ENCODE measurements around the gene NPR3. TPM values are rescaled to one million over a fixed set of nuclear protein-coding genes. Genes with fewer than 3 reads are reported as not detected.
A peak's percentile ranks its signal among the peaks of the same experiment; 100 is the strongest.

The NPR3 gene
- polyA plus RNA-seq, 4 donors: 8.6 to 26.5 (median 19.5) TPM

DNA sequence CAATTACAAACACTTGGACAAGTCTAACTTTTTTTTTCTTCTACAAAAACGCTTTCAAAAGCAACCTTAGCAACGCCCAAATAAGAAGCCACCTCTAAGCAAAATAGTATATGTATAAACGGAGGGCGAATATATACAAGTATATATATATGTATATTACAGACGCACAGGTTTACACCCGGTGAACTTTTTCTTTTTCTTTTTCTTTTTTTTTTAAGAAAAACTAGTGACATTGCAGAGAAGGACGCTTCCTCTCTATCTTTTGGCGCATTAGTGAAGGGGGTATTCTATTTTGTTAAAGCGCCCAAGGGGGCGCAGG, 200 bp downstream of the NPR3 start:
- peak in 1 of 4 donors; percentile 8 for DNase-seq (ENCODE audit: low read depth in 4 of 4, low spot score in 2 of 4)

GRCh38 chr5:32711681-32712480, 760 bp downstream of the NPR3 start:
- DNase-seq (ENCODE audit: low read depth in 4 of 4, low spot score in 2 of 4): peak in 1 of 4 donors; percentile 17

DNA sequence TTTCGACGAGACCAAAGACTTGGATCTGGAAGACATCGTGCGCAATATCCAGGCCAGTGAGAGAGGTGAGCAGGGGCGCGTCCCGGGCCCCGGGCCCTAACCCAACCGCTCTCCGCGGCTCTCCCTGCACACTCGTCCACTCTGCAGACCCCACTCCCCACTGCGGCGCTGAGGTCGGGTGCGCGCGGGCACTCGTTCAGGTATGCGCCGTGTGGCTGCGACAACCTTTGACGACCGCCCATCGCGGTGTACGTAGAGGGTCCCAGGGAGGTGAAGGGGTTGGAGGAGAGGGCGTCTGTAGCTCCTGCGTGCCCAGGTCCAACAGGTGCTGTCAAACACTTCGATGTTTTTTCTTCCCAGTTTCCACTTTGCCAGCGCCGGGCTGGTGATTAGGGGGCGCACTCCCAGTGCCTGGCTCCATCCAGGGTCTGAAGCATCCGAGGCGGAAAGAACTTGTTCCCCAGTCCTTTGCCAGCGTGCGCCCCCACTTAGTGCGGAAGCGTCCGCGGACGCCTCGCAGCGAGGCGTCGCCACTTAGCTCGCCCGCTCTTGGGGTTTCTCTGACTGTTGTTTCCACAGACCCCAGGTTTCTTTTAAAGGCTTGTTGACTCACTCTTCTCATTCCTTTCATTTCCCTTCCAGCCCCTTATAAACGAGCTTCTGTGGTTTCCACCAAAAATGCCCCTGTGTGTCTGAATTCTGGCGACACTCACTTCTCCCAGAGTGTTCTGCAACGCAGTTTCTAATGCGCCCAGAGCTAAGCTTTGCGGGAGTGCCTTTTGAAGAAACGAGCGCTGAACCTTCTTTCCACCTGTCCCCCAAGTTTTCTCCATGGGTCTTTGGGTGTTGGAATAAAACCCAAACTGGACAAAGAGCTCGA, 1.6 kb downstream of the NPR3 start:
- peak in 1 of 4 donors; percentile 6 for DNase-seq (ENCODE audit: low read depth in 4 of 4, low spot score in 2 of 4)

DNA sequence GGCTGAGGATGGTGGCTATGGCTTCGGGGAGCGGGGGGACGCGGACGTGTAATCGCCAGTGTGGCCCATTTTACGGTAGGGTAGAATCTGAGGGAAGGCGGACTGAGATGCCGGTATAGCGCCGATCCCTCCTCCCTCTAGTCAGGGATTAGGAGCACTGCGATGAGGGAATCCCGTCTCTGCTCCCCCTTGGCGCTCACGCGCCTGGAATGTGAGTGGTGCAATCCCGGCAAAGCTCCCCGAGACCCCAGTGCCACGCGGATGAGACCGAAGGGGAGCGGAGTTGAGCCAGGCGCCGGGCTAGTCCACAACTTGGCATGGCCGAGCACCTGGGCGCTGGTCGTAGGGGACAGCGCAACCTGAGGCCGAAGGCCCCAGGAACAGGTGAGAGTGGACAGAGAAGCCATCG, 2.2 kb downstream of the NPR3 start:
- peak in 1 of 4 donors; percentile 15 for DNase-seq (ENCODE audit: low read depth in 4 of 4, low spot score in 2 of 4)

GRCh38 chr5:32713770-32714381, 2.8 kb downstream of the NPR3 start:
- DNase-seq (ENCODE audit: low read depth in 4 of 4, low spot score in 2 of 4): peak in 1 of 4 donors; percentile 20

DNA sequence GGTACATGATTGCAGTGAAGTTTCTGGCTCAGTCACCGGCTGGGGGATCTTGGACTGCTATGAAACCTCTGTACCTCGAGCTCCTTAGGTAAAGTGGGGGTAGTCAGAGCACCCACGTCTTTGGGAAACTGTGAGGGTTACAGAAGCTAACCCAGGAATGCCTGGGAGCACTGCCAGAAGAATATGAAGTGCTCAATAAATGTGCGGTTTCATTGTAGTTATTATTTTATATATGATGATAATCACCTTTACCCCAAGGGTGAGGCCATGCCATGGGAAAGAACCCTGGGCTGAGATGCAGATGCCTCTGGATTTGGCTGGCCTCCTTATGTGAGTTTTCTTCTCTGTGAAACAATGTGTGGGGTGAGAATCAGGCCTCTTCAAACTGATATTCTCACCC, 3.7 kb downstream of the NPR3 start:
- no peak for DNase-seq (ENCODE audit: low read depth in 4 of 4, low spot score in 2 of 4)

GRCh38 chr5:32720300-32720699, 9.2 kb downstream of the NPR3 start:
- DNase-seq (ENCODE audit: low read depth in 4 of 4, low spot score in 2 of 4): no peak

DNA sequence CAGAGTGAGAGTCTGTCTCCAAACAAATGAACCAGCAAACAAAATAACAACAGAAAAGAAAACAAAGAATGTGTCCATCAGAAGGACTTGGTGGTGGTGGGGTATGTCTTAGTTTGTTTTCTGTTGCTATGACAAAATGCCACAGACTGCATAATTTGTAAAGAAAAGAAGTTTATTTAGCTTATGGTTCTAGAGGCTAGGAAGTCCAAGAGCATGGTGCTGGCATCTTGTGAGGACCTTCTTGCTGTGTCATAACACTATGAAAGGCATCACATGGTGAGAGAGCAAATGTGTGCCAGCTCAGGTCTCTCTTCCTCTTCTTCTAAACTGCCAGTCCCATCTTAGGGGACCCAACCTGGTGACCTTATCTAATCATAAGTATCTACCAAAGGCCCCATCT, 10.5 kb downstream of the NPR3 start:
- no peak for DNase-seq (ENCODE audit: low read depth in 4 of 4, low spot score in 2 of 4)

GRCh38 chr5:32722957-32723356, 11.8 kb downstream of the NPR3 start:
- no peak for DNase-seq (ENCODE audit: low read depth in 4 of 4, low spot score in 2 of 4)

DNA sequence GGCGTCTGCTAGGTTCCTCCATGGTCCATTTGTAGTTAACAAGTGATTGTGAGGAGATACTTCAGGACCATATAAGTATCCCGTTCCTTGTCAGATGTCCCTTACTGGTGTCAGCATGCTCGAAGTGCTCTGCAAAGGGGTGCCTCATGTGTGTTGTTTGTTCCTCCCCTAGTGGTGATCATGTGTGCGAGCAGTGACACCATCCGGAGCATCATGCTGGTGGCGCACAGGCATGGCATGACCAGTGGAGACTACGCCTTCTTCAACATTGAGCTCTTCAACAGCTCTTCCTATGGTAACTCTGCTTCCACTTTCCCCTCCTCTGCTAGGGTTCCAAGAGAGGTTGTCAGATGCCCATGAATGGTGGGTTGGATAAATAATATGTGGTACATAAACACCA, 13.4 kb downstream of the NPR3 start:
- DNase-seq (ENCODE audit: low read depth in 4 of 4, low spot score in 2 of 4): no peak

DNA sequence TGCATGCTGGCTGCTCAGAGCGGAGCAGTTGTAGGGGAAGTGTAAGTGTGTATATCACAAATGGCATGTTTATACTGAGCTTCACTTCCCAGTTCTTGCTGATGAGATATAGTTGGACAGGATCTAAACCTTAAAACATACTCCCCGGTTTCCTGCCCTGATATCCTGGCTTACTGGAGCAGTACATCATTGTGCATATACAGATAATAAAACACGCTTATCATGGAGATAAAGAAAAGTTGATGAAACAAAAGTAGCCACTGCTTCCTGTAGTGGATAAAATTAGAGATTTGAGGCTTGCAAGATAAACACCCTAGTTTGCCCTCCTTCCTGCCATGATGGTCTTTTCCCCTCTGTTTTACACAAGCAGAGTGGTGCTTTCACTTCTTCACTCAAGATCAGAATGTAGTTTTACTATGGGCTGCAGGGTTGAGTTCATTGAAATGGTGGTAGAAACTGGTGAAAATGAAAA, 15.0 kb downstream of the NPR3 start:
- peak in 1 of 4 donors; percentile 13 for DNase-seq (ENCODE audit: low read depth in 4 of 4, low spot score in 2 of 4)

GRCh38 chr5:32729651-32730050, 18.5 kb downstream of the NPR3 start:
- no peak for DNase-seq (ENCODE audit: low read depth in 4 of 4, low spot score in 2 of 4)

DNA sequence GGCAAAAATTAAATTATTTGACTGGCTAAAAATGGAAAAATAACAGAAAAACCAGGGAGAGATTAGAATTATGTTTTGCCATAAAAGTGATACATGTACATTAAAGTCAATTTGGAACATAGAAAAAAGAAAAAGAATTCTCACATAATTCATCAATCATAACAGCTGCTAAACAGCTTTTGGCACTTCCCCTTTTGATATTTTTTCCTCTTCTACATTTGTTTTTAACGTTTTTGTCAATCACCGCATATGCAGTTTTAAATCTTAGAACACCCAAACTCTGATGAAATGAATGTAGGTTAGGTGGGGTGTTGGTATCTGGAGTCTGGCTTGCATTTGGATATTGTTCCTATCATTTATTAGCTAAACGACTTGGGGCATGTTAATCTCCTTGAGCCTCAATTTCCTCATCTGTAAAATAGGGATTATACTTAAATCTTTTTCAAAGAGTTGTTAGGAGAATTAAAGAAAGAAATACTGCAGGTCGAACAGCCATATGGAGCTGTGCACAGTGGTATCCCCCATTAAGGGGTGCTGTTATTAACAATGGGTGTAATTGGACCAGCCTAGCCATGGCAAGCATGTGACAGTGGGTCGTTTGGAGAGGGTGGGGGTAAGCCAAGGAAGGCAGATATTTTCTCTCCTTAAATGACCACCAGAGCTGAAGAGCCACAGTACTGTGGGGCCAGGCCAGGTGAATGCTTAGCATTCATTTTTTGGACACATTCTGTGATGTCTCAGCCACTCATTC, 22.6 kb downstream of the NPR3 start:
- no peak for DNase-seq (ENCODE audit: low read depth in 4 of 4, low spot score in 2 of 4)

DNA sequence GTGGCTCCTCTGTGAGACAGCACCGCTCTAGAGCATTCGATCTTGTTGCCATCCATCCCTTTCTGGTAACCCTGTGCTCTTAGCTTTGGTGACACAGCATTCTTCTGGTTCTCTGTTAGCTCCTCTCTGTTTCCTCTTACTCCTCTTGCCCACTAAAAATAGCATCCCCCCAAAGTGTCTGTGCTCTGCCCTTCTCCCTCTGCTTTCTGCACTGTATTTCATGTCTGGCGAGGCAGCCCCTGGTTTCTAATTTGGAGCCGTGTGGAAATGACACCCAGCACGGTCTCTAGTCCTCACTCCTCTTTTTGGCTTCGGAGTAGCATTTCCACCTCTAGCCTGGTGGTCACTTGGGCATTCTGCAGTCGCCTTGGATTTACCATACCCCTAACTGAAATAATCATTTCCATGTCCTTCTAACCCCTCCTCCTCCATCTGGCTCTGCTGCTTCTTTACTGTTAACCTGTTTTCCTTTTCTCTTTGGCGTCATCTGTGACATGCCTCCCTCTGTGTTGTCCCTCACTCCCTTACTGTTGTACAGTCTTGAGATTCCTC, 23.8 kb downstream of the NPR3 start:
- DNase-seq (ENCODE audit: low read depth in 4 of 4, low spot score in 2 of 4): no peak

DNA sequence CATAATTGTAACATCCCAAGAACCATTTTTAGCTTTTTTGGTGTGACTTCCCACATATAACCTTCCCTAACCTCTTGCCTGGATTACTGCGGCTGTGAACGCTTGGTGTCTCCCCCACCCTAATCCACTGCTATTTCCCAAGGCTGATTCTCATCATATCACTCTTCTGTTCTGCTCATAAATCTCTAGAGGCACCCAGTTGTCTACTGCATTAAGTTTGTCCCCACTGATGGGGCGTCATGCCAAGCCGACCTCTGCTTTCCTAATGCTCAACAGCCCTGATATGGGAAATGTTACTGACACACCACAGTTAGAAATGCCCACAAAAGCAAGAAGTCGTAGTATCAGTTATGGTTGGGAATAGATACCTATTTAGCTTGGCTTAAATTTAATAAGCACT, 24.4 kb downstream of the NPR3 start:
- DNase-seq (ENCODE audit: low read depth in 4 of 4, low spot score in 2 of 4): no peak

- no peak for DNase-seq (ENCODE audit: low read depth in 4 of 4, low spot score in 2 of 4)
Measured at GRCh38 chr5:32736842-32737241, 25.7 kb downstream of the NPR3 start.

DNA sequence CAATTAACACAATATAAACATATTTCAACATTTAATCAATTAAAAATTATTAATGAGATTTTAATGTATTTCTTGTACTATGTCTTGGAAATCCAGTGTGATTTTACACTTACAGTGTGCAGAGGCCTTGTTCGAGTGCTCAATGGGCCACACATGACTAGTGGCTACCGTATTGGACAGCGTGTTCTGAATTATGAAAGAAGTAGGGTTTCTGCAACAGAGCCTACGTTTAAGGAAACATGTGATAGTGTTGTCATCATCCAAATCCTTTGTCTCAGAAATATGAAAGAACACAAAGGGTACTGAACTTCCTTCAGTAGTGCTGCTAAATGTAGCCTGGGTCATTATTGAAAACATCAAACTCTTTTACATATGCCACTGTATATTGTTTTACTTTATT, 29.5 kb downstream of the NPR3 start:
- DNase-seq (ENCODE audit: low read depth in 4 of 4, low spot score in 2 of 4): no peak

DNA sequence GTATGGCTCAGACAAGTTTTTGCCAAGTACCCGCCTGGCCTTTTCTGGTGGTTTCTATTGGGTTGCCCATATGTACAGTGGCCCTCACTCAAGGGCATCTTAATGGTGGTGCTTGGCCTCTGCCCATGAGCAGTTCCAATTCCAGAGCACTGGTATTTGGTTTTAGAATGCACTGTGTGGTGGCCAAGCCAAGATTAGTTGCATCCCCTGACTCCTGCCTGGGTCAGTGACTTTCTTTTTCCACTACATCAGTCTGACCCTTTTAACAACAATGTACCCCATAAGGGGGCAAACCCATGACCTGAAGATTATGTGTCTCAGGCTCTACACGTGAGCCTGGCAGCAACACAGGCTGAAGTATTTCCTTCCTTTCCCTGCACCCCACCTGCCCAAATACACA, 34.2 kb downstream of the NPR3 start:
- DNase-seq (ENCODE audit: low read depth in 4 of 4, low spot score in 2 of 4): no peak

GRCh38 chr5:32752411-32752810, 41.3 kb downstream of the NPR3 start:
- DNase-seq (ENCODE audit: low read depth in 4 of 4, low spot score in 2 of 4): no peak

- DNase-seq (ENCODE audit: low read depth in 4 of 4, low spot score in 2 of 4): no peak
Measured at GRCh38 chr5:32753051-32753450, 41.9 kb downstream of the NPR3 start.
